Neutrophil (primary cell): ENCODE measurements around the gene ANKRD34B.

Experiments used
- H3K27ac ChIP-seq: fragments of 200-600 bp; sonication (generic); 2 replicates; pipeline ENCODE4 v1.5.1; 2016; ENCODE audit warnings: mild to moderate bottlenecking, moderate library complexity
- H3K27me3 ChIP-seq: fragments of 200-600 bp; sonication (generic); 2 replicates; pipeline ENCODE4 v1.6.0; 2016; ENCODE audit warnings: mild to moderate bottlenecking
- H3K36me3 ChIP-seq: fragments of 200-600 bp; sonication (generic); 2 replicates; pipeline ENCODE4 v1.5.1; 2017
- H3K4me1 ChIP-seq, 2 experiments: fragments of 200-600 bp in 1 of 2; sonication (generic) in 1 of 2; 1 replicate in 1 of 2; 2 replicates in 1 of 2; pipeline versions ENCODE4 v1.5.1 to v1.6.1; 2013 to 2016; ENCODE audit warnings: low read depth in 1 of 2, low read length in 1 of 2, mild to moderate bottlenecking in 1 of 2, moderate library complexity in 1 of 2; ENCODE audit not compliant: control insufficient read depth in 1 of 2, insufficient read depth in 1 of 2
- H3K4me3 ChIP-seq, 2 experiments: fragments of 200-600 bp in 1 of 2; sonication (generic) in 1 of 2; 1 replicate in 1 of 2; 2 replicates in 1 of 2; pipeline ENCODE4 v1.5.1; 2013 to 2016; ENCODE audit warnings: low read depth in 1 of 2, low read length in 1 of 2, mild to moderate bottlenecking in 1 of 2, moderate library complexity in 1 of 2
- H3K9me3 ChIP-seq: fragments of 200-600 bp; sonication (generic); 2 replicates; pipeline ENCODE4 v1.5.1; 2016
- TF ChIP-seq, protein P1 (sequence below): fragments of 200-600 bp; sonication (generic); IDR thresholded peaks from 2 replicates; pipeline ENCODE4 v1.5.1; 2016; ENCODE audit warnings: antibody characterized with exemption

ANKRD34B gene

GRCh38 chr5:80594810-80595209 is 24.7 kb upstream of the ANKRD34B start:
- H3K36me3 ChIP-seq: no peaks in the 10 kb centered on the region
- no peaks in the 10 kb centered on the region for H3K9me3 ChIP-seq
- H3K27ac ChIP-seq: no peak overlapping the region
- TF ChIP-seq, protein P1, sequence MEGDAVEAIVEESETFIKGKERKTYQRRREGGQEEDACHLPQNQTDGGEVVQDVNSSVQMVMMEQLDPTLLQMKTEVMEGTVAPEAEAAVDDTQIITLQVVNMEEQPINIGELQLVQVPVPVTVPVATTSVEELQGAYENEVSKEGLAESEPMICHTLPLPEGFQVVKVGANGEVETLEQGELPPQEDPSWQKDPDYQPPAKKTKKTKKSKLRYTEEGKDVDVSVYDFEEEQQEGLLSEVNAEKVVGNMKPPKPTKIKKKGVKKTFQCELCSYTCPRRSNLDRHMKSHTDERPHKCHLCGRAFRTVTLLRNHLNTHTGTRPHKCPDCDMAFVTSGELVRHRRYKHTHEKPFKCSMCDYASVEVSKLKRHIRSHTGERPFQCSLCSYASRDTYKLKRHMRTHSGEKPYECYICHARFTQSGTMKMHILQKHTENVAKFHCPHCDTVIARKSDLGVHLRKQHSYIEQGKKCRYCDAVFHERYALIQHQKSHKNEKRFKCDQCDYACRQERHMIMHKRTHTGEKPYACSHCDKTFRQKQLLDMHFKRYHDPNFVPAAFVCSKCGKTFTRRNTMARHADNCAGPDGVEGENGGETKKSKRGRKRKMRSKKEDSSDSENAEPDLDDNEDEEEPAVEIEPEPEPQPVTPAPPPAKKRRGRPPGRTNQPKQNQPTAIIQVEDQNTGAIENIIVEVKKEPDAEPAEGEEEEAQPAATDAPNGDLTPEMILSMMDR: no peak
- no peak overlapping the region for H3K4me3 ChIP-seq
- no peaks in the 10 kb centered on the region for H3K27me3 ChIP-seq
- H3K4me1 ChIP-seq: no peaks in the 10 kb centered on the region

DNA sequence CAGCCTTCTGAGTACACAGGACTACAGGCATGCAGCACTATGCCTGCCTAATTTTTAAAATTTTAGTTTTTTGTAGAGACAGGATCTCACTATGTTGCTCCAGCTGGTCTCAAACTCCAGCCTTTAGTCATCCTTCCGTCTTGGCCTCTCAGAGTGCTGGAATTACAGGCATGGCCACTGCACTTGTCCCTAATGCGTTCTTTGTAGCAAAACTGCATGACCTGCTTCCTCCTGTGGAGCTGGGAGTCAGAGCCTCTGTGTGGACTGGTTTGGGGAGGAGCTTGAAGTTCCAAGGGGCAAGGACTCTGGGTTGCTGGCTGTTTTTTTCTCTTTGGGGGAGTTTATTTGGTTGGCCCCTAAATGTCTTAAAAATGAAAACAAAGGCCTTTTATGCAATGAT is 22.7 kb upstream of the ANKRD34B start:
- Histone ChIP-seq H3K27ac (no peak overlapping the region), H3K27me3 (no peaks in the 10 kb centered on the region), H3K4me3 (no peak overlapping the region), H3K36me3 (no peaks in the 10 kb centered on the region), H3K4me1 (no peaks in the 10 kb centered on the region), H3K9me3 (no peaks in the 10 kb centered on the region)
- TF ChIP-seq, protein P1: no peak

GRCh38 chr5:80592105-80592504 is 22.0 kb upstream of the ANKRD34B start:
- Histone ChIP-seq H3K9me3 (no peaks in the 10 kb centered on the region), H3K36me3 (no peaks in the 10 kb centered on the region), H3K27me3 (no peaks in the 10 kb centered on the region), H3K27ac (no peak overlapping the region), H3K4me3 (no peak overlapping the region), H3K4me1 (no peaks in the 10 kb centered on the region)
- TF ChIP-seq, protein P1: no peak

DNA sequence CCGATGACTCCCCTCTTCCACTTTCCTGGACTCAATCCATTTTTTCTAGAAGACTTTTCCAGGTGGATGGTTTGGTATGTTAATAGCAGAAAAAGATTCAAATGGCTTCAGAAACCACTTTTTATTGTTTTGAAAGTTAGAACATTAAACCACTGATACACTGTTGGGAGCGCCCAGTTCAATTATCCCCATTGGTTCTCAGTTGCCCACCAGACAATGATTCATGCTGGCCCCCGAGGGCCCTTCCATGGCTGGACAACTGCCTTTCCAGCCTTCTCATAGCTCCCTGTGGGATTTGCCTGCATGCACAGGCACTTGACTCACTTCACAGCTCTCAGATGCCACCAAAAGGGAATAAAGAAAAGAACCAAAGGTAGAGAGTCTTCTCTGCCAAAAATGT is 21.3 kb upstream of the ANKRD34B start:
- Histone ChIP-seq H3K4me3 (no peak overlapping the region), H3K27ac (no peak overlapping the region), H3K9me3 (no peaks in the 10 kb centered on the region), H3K27me3 (no peaks in the 10 kb centered on the region), H3K36me3 (no peaks in the 10 kb centered on the region), H3K4me1 (no peaks in the 10 kb centered on the region)
- TF ChIP-seq, protein P1: no peak

- TF ChIP-seq, protein P1: no peak
Observed at GRCh38 chr5:80590766-80591165, 20.7 kb upstream of the ANKRD34B start.

More at GRCh38 chr5:80590766-80591165, 20.7 kb upstream of the ANKRD34B start:
- H3K4me1 ChIP-seq: no peaks in the 10 kb centered on the region
- no peaks in the 10 kb centered on the region for H3K36me3 ChIP-seq
- H3K4me3 ChIP-seq: no peak overlapping the region
- H3K27ac ChIP-seq: no peak overlapping the region
- H3K9me3 ChIP-seq: no peaks in the 10 kb centered on the region
- H3K27me3 ChIP-seq: no peaks in the 10 kb centered on the region
